NT2/D1 (cell line): ENCODE data around the gene BGN.

Experiments
- DNase-seq: peaks from one replicate; pipeline ENCODE4 v3.0.0-alpha.2; 2011; ENCODE audit warnings: low read depth, low spot score
- H3K27me3 ChIP-seq: 2 replicates; pipeline ENCODE4 v1.6.0; 2011; ENCODE audit warnings: mild to moderate bottlenecking; ENCODE audit not compliant: insufficient read length, insufficient read depth
- H3K36me3 ChIP-seq: 2 replicates; pipeline ENCODE4 v1.6.1; 2011; ENCODE audit warnings: mild to moderate bottlenecking, low read length, mixed read lengths; ENCODE audit not compliant: insufficient read depth, insufficient read length
- H3K4me1 ChIP-seq: 2 replicates; pipeline ENCODE4 v1.5.1; 2011; ENCODE audit not compliant: insufficient read depth, insufficient read length
- H3K4me3 ChIP-seq: 2 replicates; pipeline ENCODE4 v1.5.1; 2011; ENCODE audit warnings: low read depth; ENCODE audit not compliant: insufficient read length
- H3K9ac ChIP-seq: 2 replicates; pipeline ENCODE4 v1.6.0; 2011; ENCODE audit warnings: low read depth; ENCODE audit not compliant: insufficient read length
- H3K9me3 ChIP-seq: 2 replicates; pipeline ENCODE4 v1.5.1; 2011; ENCODE audit warnings: mild to moderate bottlenecking, low read length; ENCODE audit not compliant: insufficient read depth
- SUZ12 ChIP-seq: IDR thresholded peaks from 2 replicates; pipeline ENCODE4 v1.6.1; 2011; ENCODE audit not compliant: insufficient read length, insufficient read depth; ENCODE audit errors: extremely low read depth
- YY1 ChIP-seq: IDR thresholded peaks from 2 replicates; pipeline ENCODE4 v1.6.1; 2011; ENCODE audit not compliant: insufficient read length, insufficient read depth
- ZNF274 ChIP-seq: IDR thresholded peaks from 2 replicates; pipeline ENCODE4 v1.6.1; 2011; ENCODE audit warnings: mild to moderate bottlenecking, low read depth, low read length

The BGN gene

GRCh38 chrX:153494061-153494460 lies 719 bp upstream of the BGN start:
- Histone ChIP-seq H3K4me1 (no peaks in the 10 kb centered on the region), H3K27me3 (no peaks in the 10 kb centered on the region), H3K4me3 (no peak overlapping the region), H3K36me3 (no peaks in the 10 kb centered on the region), H3K9ac (no peak overlapping the region), H3K9me3 (no peaks in the 10 kb centered on the region)
- no peak for DNase-seq
- no peak for TF ChIP-seq SUZ12
- no peak for TF ChIP-seq YY1
- no peak for TF ChIP-seq ZNF274

- Histone ChIP-seq H3K27me3 (no peaks in the 10 kb centered on the region), H3K9ac (peak overlapping the region; percentile 32), H3K4me3 (no peak overlapping the region), H3K36me3 (no peaks in the 10 kb centered on the region), H3K9me3 (no peaks in the 10 kb centered on the region), H3K4me1 (no peaks in the 10 kb centered on the region)
- DNase-seq: no peak
- no peak for TF ChIP-seq YY1
- no peak for TF ChIP-seq SUZ12
- no peak for TF ChIP-seq ZNF274
Observed at GRCh38 chrX:153495362-153495751, 577 bp downstream of the BGN start.

GRCh38 chrX:153495903-153496589 lies 1.3 kb downstream of the BGN start:
- no peak for TF ChIP-seq SUZ12
- no peak for TF ChIP-seq ZNF274
- TF ChIP-seq YY1: no peak
- DNase-seq: no peak
- Histone ChIP-seq H3K27me3 (no peaks in the 10 kb centered on the region), H3K9ac (no peak overlapping the region), H3K36me3 (no peaks in the 10 kb centered on the region), H3K4me1 (no peaks in the 10 kb centered on the region), H3K4me3 (no peak overlapping the region), H3K9me3 (no peaks in the 10 kb centered on the region)

GRCh38 chrX:153496590-153496959 lies 1.8 kb downstream of the BGN start:
- Histone ChIP-seq H3K27me3 (no peaks in the 10 kb centered on the region), H3K4me3 (no peak overlapping the region), H3K9ac (no peak overlapping the region), H3K9me3 (no peaks in the 10 kb centered on the region), H3K36me3 (no peaks in the 10 kb centered on the region), H3K4me1 (no peaks in the 10 kb centered on the region)
- DNase-seq: no peak
- TF ChIP-seq YY1 (no peak), ZNF274 (no peak), SUZ12 (no peak)

GRCh38 chrX:153498453-153498852 lies 3.7 kb downstream of the BGN start:
- no peaks in the 10 kb centered on the region for H3K27me3 ChIP-seq
- no peaks in the 10 kb centered on the region for H3K4me1 ChIP-seq
- TF ChIP-seq YY1: no peak
- no peak for TF ChIP-seq SUZ12
- no peak for TF ChIP-seq ZNF274
- H3K36me3 ChIP-seq: no peaks in the 10 kb centered on the region
- H3K9me3 ChIP-seq: no peaks in the 10 kb centered on the region
- no peak for DNase-seq
- H3K9ac ChIP-seq: no peak overlapping the region
- H3K4me3 ChIP-seq: no peak overlapping the region

GRCh38 chrX:153499341-153499740 lies 4.6 kb downstream of the BGN start:
- Histone ChIP-seq H3K9ac (no peak overlapping the region), H3K27me3 (no peaks in the 10 kb centered on the region), H3K36me3 (no peaks in the 10 kb centered on the region), H3K9me3 (no peaks in the 10 kb centered on the region), H3K4me3 (no peak overlapping the region), H3K4me1 (no peaks in the 10 kb centered on the region)
- no peak for DNase-seq
- TF ChIP-seq YY1 (no peak), SUZ12 (no peak), ZNF274 (no peak)

GRCh38 chrX:153499876-153500275 lies 5.1 kb downstream of the BGN start:
- Histone ChIP-seq H3K4me1 (no peaks in the 10 kb centered on the region), H3K36me3 (no peaks in the 10 kb centered on the region), H3K27me3 (no peaks in the 10 kb centered on the region), H3K9ac (no peak overlapping the region), H3K4me3 (no peak overlapping the region), H3K9me3 (no peaks in the 10 kb centered on the region)
- TF ChIP-seq ZNF274 (no peak), SUZ12 (no peak), YY1 (no peak)
- no peak for DNase-seq
